Measurements from ENCODE around the gene MAGI2. TPM values are rescaled to one million over a fixed set of nuclear protein-coding genes. Genes with fewer than 3 reads are reported as not detected.

Gene MAGI2
- total and polyA plus RNA-seq, 4 donors: 0.37 to 4.1 (median 1.4) TPM

- no peak for DNase-seq (ENCODE audit: low spot score)
- H3K9me3 ChIP-seq (ENCODE audit: control insufficient read depth in 4 of 4, low read length in 3 of 4): no peaks in the 10 kb centered on the region
- 59% methylated on average over 1 of the region's 1 CpG for WGBS
- no peak overlapping the region for H3K9ac ChIP-seq (ENCODE audit: low read depth in 1 of 2, low read length in 2 of 2)
- H3K27me3 ChIP-seq (ENCODE audit: control insufficient read depth in 4 of 4, insufficient read depth in 4 of 4, low read length in 3 of 4): no peaks in the 10 kb centered on the region
- TF ChIP-seq FOXA2 (IDR thresholded peaks at IDR 0.05) (no peak), SP1 (IDR thresholded peaks at IDR 0.05) (no peak), EGR1 (IDR thresholded peaks at IDR 0.05; ENCODE audit: low read depth in 2 of 2) (no peak), RAD21 (IDR thresholded peaks at IDR 0.05) (no peak), YY1 (IDR thresholded peaks at IDR 0.05) (no peak), ATF3 (IDR thresholded peaks at IDR 0.05) (no peak), NR2F2 (IDR thresholded peaks at IDR 0.05) (no peak), FOXA1 (IDR thresholded peaks at IDR 0.05) (no peak), ZBTB33 (IDR thresholded peaks at IDR 0.05) (no peak), RXRA (IDR thresholded peaks at IDR 0.05) (no peak), TAF1 (conservative IDR thresholded peaks at IDR 0.05) (no peak), GABPA (IDR thresholded peaks at IDR 0.05 in 1 of 2, conservative IDR thresholded peaks at IDR 0.05 in 1 of 2) (no peak), HNF4G (IDR thresholded peaks at IDR 0.05) (no peak), MAX (IDR thresholded peaks at IDR 0.05) (no peak), HNF4A (conservative IDR thresholded peaks at IDR 0.05) (no peak), CTCF (IDR thresholded peaks at IDR 0.05; ENCODE audit: low read depth, low read length, missing input control) (no peak), JUND (IDR thresholded peaks at IDR 0.05) (no peak)
- H3K27ac ChIP-seq (ENCODE audit: low read depth in 1 of 2, low read length in 2 of 2): no peak overlapping the region
- no peak overlapping the region for H3K4me3 ChIP-seq (ENCODE audit: low read depth in 1 of 3, low read length in 3 of 3)
- peaks cover 0 to 4% (median 0%) of the 10 kb centered on the region in 4 donors for H3K36me3 ChIP-seq (ENCODE audit: control insufficient read depth in 4 of 4, insufficient read depth in 3 of 4, low read depth in 1 of 4, low read length in 3 of 4)
- H3K4me1 ChIP-seq (ENCODE audit: control insufficient read depth in 4 of 4, insufficient read depth in 4 of 4, low read length in 3 of 4): no peaks in the 10 kb centered on the region
These were observed 22.0 kb upstream of the MAGI2 start for GRCh38 chr7:79475455-79475854.

GRCh38 chr7:79471699-79472098, 18.2 kb upstream of the MAGI2 start:
- Histone ChIP-seq H3K4me1 (ENCODE audit: control insufficient read depth in 4 of 4, insufficient read depth in 4 of 4, low read length in 3 of 4) (no peaks in the 10 kb centered on the region), H3K9me3 (ENCODE audit: control insufficient read depth in 4 of 4, low read length in 3 of 4) (no peaks in the 10 kb centered on the region), H3K27me3 (ENCODE audit: control insufficient read depth in 4 of 4, insufficient read depth in 4 of 4, low read length in 3 of 4) (no peaks in the 10 kb centered on the region), H3K36me3 (ENCODE audit: control insufficient read depth in 4 of 4, insufficient read depth in 3 of 4, low read depth in 1 of 4, low read length in 3 of 4) (peaks cover 0 to 4% (median 0%) of the 10 kb centered on the region in 4 donors), H3K27ac (ENCODE audit: low read depth in 1 of 2, low read length in 2 of 2) (no peak overlapping the region), H3K4me3 (ENCODE audit: low read depth in 1 of 3, low read length in 3 of 3) (no peak overlapping the region), H3K9ac (ENCODE audit: low read depth in 1 of 2, low read length in 2 of 2) (no peak overlapping the region)
- WGBS: 87% methylated on average over 1 of the region's 1 CpG
- no peak for DNase-seq (ENCODE audit: low spot score)
- TF ChIP-seq EGR1 (IDR thresholded peaks at IDR 0.05; ENCODE audit: low read depth in 2 of 2): no peak
- TF ChIP-seq RXRA (IDR thresholded peaks at IDR 0.05): no peak
- no peak for TF ChIP-seq HNF4G (IDR thresholded peaks at IDR 0.05)
- TF ChIP-seq ATF3 (IDR thresholded peaks at IDR 0.05): no peak
- TF ChIP-seq GABPA (IDR thresholded peaks at IDR 0.05 in 1 of 2, conservative IDR thresholded peaks at IDR 0.05 in 1 of 2): no peak
- TF ChIP-seq CTCF (IDR thresholded peaks at IDR 0.05; ENCODE audit: low read depth, low read length, missing input control): no peak
- no peak for TF ChIP-seq REST (IDR thresholded peaks at IDR 0.05)
- TF ChIP-seq FOXA1 (IDR thresholded peaks at IDR 0.05): no peak
- no peak for TF ChIP-seq HNF4A (conservative IDR thresholded peaks at IDR 0.05)
- no peak for TF ChIP-seq TAF1 (conservative IDR thresholded peaks at IDR 0.05)
- TF ChIP-seq NR2F2 (IDR thresholded peaks at IDR 0.05): no peak
- TF ChIP-seq ZBTB33 (IDR thresholded peaks at IDR 0.05): no peak
- no peak for TF ChIP-seq JUND (IDR thresholded peaks at IDR 0.05)
- no peak for TF ChIP-seq SP1 (IDR thresholded peaks at IDR 0.05)
- TF ChIP-seq FOXA2 (IDR thresholded peaks at IDR 0.05): no peak
- no peak for TF ChIP-seq MAX (IDR thresholded peaks at IDR 0.05)

Measured in liver (tissue), 9 donors.